NOMO-1 treated with dmso at 0.1 percent for 144 hours (cell line): Measurements from ENCODE around the gene LRCH3.

Experiments
- DNase-seq: peaks from one replicate; lab custom pipeline; 2025; ENCODE audit not compliant: unreplicated experiment; lab: John Stamatoyannopoulos, UW

Gene LRCH3

GRCh38 chr3:197791892-197792647, 1.0 kb downstream of the LRCH3 start:
- DNase-seq, result no peak

- peak; percentile 23 for DNase-seq
These were observed 2.2 kb downstream of the LRCH3 start for GRCh38 chr3:197793247-197793646.

- no peak for DNase-seq
These were observed 3.1 kb downstream of the LRCH3 start for GRCh38 chr3:197794115-197794514.

DNA sequence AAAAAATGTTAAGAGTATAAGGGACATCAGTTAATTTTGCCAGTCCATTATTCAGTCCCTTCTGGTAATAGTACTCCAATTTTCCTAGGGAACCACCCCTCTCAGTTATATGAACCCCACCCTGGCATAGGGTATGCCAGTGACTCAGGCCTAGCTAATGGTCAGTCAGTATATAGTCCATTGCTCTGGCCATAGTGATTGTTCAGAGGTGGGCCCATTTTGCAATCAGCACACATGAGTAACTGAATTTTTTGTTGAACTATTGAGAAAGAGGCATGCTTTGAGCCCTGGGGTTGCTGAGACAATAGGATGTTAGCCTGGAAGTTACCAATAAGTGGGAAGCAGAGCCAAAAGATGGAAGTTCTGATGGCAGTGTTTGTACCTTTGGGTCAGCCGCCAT, 4.1 kb downstream of the LRCH3 start:
- no peak for DNase-seq

DNA sequence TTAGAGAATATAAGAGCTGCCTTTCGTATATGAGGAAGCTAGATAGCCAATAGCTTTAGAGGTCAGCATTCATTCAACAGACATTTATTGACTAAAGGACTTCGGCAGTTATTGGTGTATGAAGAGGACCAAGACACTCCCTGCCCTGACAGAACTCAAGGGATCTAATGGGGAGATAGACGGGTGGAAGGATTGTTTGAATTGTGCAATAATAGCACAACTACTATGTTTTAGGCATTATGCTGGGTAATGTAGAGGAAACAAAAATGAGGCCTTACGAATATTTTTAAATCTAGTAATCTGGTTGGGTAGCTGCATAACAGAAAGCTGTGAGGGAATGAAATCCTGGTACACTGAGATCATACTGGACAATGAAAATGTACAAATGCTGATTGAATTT, 5.0 kb downstream of the LRCH3 start:
- no peak for DNase-seq

DNA sequence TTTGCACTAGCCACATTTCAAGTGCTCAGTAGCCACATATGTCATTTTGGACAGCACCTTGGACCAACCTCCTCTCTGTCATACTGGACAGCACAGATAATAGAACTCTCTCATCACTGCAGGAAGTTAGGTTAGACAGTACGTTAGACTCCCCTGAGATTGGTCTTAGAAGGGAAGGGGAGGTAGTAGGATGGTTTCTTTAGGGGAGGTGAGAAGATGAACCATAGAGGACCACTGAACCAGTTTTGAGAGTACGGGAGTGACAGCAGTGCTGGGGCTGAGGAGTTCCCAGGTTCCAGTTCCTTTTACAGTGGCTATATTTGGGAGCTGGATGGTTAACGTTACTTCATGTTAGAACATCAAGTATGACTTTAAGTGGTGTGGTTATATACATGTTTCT, 7.8 kb downstream of the LRCH3 start:
- DNase-seq, result no peak

- no peak for DNase-seq
These were observed 9.3 kb downstream of the LRCH3 start for GRCh38 chr3:197800379-197800778.

GRCh38 chr3:197801891-197802778, 11.1 kb downstream of the LRCH3 start:
- DNase-seq, result peak; percentile 8

- no peak for DNase-seq
These were observed 11.9 kb downstream of the LRCH3 start for GRCh38 chr3:197802779-197803459.

GRCh38 chr3:197804511-197804910, 13.5 kb downstream of the LRCH3 start:
- DNase-seq, result no peak

- DNase-seq, result no peak
These were observed 17.0 kb downstream of the LRCH3 start for GRCh38 chr3:197807969-197808587.

DNA sequence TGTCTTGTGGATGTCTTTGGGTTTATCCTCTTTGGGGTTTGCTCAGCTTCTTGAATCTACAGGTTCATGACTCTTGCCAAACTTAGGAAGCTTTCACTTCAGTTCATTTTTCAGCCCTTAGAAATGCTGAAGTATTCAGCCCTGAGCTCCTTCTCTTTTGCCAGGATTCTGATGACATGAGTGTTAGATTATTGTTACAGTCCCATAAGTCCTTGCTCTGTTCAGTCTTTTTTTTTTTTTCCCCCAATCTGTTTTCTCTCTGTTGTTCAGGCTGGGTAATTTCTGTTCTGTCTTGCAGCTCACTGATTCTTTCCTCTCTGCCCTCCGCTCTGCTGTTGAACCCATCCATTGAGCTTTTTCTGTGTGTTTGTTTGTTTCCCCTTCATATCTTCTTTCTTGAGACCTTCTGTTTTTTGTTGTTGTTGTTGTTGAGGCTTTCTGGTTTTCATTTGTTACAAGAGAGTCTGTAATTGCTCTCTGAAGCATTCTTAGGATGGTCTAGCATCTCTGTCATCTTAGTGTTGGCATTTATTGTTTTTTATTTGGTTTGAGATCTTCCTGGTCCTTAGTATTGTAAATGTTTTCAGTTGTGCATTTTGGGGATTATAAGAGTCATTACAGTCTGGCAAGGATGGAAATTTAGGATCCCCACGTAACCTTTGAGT, 18.4 kb downstream of the LRCH3 start:
- DNase-seq, result no peak

- DNase-seq, result no peak
These were observed 19.8 kb downstream of the LRCH3 start for GRCh38 chr3:197810901-197811300.

- DNase-seq, result no peak
These were observed 20.3 kb downstream of the LRCH3 start for GRCh38 chr3:197811343-197811742.

DNA sequence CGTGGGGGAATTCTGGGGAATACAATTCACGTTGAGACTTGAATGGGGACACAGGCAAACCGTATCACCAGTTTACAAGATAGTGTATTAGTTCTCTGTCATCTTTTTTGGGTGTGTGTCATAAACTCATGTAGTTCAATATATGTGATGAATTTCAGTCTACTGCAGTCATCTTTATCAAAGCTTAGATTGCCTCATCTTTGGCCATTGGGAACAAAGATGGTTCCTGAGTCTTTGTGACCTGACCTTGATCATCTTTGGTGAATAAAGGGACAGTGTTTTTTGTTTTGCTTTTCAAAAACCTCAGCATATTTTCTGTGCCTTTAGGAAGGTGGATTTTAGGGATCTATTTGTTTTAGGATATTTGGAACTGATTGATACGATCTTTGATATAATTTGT, 23.3 kb downstream of the LRCH3 start:
- no peak for DNase-seq

- no peak for DNase-seq
These were observed 29.7 kb downstream of the LRCH3 start for GRCh38 chr3:197820550-197821335.

DNA sequence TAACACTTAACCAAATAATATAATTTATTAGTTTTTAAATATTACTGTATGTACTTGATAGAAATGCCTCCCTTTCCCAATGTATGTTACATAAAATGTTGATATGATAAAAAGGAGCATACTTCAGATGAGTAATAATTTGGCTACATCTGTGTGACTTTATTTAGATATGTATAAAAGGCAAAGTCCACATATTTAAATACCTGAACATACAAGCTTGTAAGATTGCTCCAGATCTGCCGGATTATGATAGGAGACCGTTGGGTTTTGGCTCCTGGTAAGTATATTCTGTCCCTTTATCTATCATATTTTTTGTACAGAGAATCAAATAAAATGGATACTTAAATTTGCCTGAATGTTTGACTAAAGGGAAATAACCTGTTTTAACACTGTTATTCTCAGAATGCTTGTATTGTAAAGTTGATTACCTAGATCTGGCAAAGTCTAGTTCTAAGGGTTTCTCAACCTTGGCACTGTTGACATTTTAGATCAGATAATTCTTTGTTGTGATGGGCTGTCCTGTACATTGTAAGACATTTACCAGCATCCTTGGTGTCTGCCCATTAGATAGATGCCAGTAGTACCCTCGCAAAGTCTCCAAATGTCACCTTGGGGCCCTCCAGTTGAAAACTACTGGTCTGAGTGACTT, 38.5 kb downstream of the LRCH3 start:
- no peak for DNase-seq

DNA sequence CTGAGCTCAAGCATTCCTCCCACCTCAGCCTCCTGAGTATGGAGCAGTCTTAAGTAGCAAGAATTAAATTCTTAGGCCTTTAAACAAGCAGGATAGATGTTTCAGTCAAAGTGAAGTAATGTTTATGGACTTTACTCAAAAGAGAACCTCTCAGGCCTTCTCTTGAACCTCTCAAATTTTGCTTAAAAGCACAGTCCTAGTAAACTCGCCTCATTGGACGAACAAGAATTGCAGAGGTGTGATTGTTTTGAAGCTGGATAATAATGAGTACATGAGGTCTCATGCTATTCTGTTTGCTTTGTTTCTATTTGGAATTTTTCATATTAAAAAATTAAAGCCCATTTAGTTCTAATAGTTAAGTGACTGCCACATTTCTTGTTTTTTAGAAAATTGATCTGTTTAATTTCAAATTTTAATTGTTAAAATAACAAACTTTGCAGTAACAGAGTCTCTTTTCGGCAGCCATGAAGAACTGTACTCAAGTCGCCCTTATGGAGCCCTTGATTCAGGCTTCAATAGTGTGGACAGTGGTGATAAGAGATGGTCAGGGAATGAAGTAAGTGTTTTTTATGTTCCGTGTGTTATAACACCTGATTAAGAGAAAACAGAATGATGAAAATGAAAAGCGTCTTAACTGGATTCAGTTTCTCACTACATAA, 39.4 kb downstream of the LRCH3 start:
- no peak for DNase-seq

DNA sequence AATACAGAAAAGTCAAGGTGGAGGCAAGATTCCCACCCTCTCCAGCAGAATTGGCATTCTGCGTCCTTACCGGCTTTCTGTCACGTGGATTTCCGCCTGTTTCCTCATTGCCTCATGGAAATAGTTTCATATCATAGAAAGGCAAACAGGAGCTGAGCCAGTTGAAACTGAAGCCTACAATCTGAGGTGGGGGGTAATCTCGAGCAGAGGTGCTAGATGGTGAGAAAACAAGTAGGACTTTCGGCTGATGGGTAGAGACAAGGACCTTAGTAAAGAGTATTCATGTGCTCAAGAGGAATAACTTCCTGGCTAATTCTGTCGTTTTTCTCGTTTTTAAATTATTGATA, 39.9 kb downstream of the LRCH3 start:
- DNase-seq, result no peak
